HL-60/S4 treated with retinoic acid at 250 ng/mL for 4 days and 3 days (cell line): ENCODE data around the gene EDC3.
"Not testable (repeated sequence)": the region's sequence is repeated elsewhere in the genome, so short reads cannot be mapped to it uniquely, and the experiment has no call there.

ENCODE experiments used
- in situ Hi-C: fragments of 300-500 bp; cut with MboI; formaldehyde crosslinking; loops from 2 replicates; pipeline ENCODE4 v1.7.0; 2022; ENCODE audit warnings: low sequenced_read_pairs

EDC3 gene

DNA sequence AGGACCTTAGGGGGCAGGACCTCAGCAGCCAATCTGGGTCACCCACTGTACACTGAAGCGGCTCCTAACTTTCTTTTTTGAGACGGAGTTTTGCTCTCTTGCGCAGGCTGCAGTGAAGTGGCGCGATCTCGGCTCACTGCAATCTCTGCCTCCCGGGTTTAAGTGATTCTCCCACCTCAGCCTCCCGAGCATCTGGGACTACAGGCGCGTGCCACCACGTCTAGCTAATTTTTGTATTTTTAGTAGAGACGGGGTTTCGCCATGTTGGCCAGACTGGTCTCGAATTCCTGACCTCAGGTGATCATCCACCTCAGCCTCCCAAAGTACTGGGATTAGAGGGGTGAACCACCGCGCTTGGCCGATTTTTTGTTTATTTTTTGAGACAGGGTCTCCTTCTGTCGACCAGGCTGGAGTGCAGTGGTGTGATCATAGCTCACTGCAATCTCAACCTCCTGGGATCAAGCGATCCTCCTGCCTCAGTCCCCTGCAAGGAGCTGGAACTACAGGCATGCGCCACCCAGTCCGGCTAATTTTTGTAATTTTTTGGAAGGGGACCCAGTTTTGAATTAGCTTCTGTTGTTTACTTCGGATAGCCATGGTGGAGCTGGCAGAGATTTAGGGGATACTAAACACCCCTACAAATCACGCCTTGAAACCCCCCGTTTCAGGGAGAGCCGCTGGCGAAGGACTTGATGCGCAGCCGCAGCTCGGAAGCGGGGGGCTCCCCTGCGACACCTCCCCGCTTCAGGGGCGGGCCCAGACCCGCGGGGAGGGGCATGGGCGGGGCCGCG lies 81.7 kb downstream of the EDC3 start:
- in situ Hi-C loops: no loop called here

- in situ Hi-C loops: no loop called here
Observed at GRCh38 chr15:74613089-74613952, 82.5 kb downstream of the EDC3 start.

DNA sequence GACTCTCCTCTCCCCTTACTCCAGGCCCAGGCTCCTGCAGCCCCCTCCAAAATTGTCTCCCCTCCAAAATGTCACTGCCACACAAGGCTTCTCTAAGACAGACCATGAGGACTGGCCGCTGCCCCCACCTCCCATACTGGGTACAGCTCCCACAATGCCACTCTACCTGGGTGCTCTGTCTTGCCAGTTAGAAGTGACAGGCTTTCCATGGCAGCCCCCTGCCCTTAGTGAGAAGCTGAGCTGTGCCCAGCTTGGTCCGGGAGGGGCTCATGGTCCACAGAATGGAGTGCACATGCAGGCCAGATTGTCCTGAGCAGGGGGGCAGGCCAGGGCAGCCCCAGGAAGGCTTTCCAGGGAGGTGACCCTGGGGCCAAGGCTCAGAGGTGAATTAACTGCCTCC lies 83.1 kb downstream of the EDC3 start:
- in situ Hi-C loops: no loop called here

DNA sequence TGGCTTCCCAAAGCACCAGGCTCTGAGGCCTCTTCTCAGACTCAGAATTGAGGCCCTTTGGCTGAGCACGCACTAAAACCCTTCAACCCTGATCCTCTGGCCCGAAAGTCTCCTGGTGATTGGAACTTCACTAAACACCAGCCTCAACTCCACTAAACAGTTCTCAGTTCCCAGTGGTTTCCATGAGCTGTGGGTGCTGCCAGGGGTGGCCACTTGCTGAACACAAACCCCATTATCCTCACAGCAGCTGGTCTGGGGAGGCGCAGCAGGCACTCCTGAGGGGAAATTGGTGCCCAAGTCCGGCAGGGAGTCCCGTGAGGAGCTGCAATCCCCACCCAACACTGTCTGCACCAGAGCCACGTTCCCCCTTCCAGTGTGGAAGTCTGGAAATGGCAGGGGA lies 84.0 kb downstream of the EDC3 start:
- in situ Hi-C loops: no loop called here

DNA sequence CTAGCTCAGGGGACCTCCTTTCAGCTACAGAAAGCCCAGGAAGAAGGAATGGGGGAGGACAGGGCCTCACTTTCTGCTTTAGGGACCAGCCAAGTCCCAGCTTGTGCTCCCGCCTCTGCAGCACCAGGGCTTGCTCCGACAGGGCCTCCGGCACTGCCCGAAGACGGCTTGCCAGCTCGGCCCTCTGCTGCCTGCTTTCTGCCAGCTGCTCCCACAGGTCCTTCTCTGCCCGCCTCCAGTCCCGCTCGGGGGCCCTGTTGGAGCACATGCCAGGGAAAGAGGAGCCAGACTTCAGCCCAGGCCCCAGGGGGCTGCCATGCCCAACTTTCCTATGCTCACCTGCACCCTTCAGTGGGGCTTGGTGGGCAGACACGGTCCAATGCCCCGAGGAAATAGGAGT lies 84.5 kb downstream of the EDC3 start:
- in situ Hi-C loops: no loop called here

DNA sequence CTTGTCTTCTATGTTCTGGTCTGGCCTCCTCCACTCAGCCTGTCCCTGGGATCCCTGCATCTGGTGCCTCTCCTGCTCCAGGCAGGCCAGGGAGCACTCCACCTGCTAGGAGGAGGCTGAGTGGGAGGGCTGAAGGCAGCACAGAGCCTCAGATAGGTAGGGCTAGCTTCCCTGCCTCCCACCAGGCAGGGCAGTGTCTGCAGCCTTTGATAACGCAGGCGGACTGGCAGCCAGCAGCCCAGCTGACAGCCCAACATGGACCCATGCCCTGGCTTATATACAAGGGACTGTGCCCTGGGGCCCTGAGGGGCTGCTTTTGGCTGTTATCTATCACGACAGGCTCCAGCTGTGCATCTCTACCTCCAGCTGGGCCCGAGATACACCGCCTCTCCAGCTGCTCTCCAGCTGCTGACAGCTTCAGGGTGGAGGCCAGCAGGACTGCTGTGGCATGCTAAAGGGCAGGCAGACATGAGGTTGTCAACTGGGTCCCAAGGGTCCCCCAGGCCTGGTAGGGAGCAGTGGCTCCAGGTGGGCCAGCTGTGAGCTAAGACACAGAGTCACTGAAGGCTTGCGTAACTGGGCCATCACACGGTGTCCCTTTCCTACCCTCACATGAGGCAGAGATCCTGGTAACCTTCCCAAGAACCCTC lies 85.4 kb downstream of the EDC3 start:
- in situ Hi-C loops: no loop called here

GRCh38 chr15:74609938-74610301 lies 85.9 kb downstream of the EDC3 start:
- in situ Hi-C loops: no loop called here

DNA sequence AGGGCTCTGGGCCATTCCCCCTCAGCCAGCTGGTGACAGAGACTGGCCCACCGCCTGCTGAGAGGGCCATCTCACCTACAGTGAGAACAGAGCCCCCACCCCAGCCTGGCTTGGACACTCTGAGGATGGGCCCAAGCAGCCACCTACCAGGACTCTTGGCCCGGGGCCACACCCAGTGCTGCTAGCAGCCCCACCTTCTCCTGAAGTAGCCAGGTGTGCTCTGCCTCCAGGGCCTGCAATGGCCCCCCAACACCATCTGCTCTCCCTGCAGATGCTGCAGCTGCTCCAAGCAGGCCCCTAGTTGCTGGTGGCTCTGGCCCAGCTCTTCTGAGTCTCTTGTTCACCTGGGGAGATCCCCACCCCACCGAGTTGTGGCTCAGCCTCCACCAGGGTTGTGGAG lies 87.0 kb downstream of the EDC3 start:
- in situ Hi-C loops: no loop called here

DNA sequence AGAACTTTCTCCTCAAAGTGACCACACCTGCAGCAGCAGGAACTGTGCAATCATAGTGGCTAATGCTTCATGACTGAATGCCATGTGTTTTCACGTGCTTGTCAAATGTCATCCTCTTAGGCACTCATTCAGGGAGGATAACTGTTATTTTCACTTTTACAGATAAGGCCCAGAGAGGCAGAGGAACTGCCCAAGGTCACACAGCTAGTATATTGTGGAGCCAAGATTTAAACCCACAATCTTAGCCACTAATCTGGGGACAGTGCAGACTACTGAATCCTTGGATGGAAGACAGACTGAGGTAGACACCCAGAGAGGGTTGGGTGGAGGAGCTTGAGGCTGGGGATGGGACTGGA lies 90.1 kb downstream of the EDC3 start:
- in situ Hi-C loops: no loop called here

DNA sequence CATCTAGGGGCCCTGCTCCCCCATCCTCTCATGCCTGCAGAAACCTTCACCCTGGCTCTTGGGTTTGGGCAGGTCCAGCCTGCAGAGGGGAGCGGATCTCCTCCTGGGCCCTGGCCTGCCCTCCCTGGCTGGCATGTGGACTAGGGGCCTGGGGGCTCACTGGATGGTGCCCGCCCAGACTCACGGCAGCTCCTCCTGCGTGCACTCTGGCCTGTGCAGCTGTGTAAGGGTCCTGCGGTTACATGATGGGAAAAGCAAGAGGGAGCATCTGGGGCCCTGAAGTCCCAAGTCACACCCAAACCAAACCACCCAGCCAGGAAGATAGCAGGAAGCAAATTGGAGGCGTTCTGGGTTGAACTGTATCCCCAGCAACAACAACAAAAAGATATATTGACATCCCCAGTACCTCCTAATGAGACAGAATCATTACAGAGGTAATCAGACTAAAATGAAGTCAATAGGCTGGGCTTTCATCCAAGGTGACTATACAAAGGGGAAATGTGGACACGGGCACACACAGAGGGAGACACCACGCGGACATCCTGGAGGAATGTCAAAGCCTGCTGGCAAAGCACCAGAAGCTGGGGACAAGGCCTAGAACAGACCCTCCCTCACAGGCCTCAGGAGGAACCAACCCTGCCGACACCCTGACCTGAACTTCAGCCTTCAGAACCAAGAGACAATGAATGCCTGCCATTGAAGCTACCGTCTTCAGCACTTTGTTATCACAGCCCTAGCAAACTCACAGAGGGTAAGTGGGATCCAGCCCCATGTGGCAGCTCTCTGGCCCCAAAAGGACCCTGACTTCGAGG lies 90.6 kb downstream of the EDC3 start:
- in situ Hi-C loops: no loop called here

GRCh38 chr15:74603789-74604705 lies 91.8 kb downstream of the EDC3 start:
- in situ Hi-C loops: no loop called here

DNA sequence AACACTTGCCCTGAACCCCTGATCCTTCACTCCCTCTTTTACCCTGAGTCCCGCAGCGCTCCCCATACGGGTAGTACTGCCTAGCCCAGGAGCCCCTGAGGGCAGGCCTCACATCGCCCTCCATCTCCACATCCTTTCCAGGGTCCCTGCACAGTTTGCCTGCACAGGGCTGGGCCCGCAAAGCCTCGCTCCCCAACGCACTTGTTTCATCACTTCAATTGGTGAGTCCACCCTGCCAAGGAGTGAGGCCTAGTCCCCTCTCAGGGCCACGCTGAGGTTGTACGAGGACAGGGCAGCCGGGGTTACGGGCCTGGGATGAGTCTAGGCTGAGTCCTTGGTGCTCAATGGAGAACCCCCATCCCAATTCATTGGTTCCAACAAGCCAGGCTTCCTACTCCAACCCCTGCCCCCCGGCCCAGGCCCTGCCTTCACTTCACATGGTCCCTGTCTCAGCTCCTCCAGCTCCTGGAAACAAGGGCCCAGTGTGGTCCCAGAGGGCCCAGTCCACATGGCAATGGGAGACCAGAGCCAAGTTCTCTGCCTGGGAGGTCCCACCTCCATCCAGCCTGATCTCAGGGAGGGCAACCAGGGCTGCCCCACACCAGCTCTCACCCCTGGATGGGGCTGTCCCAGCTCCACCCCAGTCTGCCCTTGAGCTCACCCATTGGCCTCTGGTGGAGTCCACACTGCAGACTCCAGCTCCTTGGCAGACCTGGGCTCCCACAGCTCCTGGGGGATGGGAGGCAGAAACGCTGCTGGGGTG lies 92.6 kb downstream of the EDC3 start:
- in situ Hi-C loops: no loop called here

- in situ Hi-C loops: no loop called here
Observed at GRCh38 chr15:74599156-74599555, 96.7 kb downstream of the EDC3 start.

- in situ Hi-C loops: no loop called here
Observed at GRCh38 chr15:74598126-74598842, 97.5 kb downstream of the EDC3 start.

DNA sequence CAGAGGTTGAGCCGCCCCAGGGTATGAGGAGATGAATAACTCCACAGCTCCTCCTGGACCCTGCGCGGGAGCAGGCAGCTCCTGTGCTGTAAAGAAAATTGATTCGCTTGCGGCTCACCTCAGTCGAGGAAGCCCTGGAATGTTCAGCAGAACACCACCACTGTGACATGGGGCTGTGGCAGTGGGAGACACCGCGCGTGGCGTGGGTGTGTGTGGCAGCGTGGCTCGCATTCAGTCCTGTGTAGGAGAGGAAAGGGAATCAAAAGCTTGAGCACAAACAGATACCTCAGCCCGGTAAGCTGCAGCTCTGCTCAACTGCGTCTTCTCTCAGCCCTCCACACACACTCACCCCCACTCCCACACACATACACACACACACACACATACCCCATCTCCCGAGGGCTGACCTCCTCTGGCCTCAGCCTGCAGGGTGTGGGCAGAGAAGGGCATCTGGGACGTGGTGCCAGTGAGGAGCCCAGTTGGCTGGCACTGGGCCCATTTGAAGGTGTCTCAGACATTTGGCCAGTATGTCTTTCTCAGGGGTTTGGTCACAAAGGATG lies 98.6 kb downstream of the EDC3 start:
- in situ Hi-C loops: not testable (repeated sequence)

GRCh38 chr15:74596736-74597135 lies 99.1 kb downstream of the EDC3 start:
- in situ Hi-C loops: not testable (repeated sequence)

GRCh38 chr15:74595271-74595670 lies 100.6 kb downstream of the EDC3 start:
- in situ Hi-C loops: no loop called here

- in situ Hi-C loops: no loop called here
Observed at GRCh38 chr15:74594455-74594854, 101.4 kb downstream of the EDC3 start.
